Measurements from ENCODE around the gene DOCK4. TPM values are rescaled to one million over a fixed set of nuclear protein-coding genes. Genes with fewer than 3 reads are reported as not detected.

DOCK4 gene
- total and polyA plus RNA-seq, 2 donors from 2014 or later = 3.2 to 38.9 TPM

DNA sequence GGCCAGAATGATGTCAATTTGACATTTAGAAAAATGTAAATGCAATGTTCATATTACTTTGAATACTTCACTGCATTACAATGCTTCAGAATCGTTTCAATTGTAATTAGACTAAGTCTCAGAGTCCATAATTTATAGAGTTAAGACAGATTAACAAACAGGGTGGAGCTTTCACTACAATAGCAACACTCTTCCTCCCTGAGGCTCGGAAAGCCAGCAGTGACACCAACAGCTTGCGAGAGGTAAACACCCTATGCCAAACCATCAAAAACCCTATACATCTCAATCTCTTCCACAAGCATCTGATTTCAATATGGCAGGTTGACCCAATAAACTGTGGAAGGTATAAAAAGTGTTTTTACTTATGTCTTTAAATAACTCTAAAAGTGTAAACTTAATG lies 72.2 kb downstream of the DOCK4 start:
- FAIRE-seq (no peak), DNase-seq (no peak)
- TF ChIP-seq, protein P1, sequence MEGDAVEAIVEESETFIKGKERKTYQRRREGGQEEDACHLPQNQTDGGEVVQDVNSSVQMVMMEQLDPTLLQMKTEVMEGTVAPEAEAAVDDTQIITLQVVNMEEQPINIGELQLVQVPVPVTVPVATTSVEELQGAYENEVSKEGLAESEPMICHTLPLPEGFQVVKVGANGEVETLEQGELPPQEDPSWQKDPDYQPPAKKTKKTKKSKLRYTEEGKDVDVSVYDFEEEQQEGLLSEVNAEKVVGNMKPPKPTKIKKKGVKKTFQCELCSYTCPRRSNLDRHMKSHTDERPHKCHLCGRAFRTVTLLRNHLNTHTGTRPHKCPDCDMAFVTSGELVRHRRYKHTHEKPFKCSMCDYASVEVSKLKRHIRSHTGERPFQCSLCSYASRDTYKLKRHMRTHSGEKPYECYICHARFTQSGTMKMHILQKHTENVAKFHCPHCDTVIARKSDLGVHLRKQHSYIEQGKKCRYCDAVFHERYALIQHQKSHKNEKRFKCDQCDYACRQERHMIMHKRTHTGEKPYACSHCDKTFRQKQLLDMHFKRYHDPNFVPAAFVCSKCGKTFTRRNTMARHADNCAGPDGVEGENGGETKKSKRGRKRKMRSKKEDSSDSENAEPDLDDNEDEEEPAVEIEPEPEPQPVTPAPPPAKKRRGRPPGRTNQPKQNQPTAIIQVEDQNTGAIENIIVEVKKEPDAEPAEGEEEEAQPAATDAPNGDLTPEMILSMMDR (IDR thresholded peaks at IDR 0.05; ENCODE audit: borderline replicate concordance, extremely low read depth, insufficient read depth) = peak; percentile 7
- intact Hi-C loops (cut with DNase I) = no loop called here
- Histone ChIP-seq H3K9me3 (ENCODE audit: control insufficient read depth in 2 of 3, insufficient read depth in 1 of 3, low read length in 3 of 3) (no peaks in the 10 kb centered on the region), H3K27ac (ENCODE audit: low read depth in 2 of 2, low read length in 2 of 2) (no peak overlapping the region), H3K4me3 (ENCODE audit: low read length in 3 of 3) (no peak overlapping the region), H3K27me3 (ENCODE audit: control insufficient read depth, insufficient read depth, low read length) (no peaks in the 10 kb centered on the region), H3K36me3 (ENCODE audit: control insufficient read depth in 2 of 3, insufficient read depth in 3 of 3, low read length in 3 of 3) (no peaks in the 10 kb centered on the region), H3K4me1 (ENCODE audit: control insufficient read depth in 2 of 3, insufficient read depth in 2 of 3, low read depth in 1 of 3, low read length in 3 of 3) (peaks cover 0 to 2% (median 0%) of the 10 kb centered on the region in 3 donors), H3K9ac (ENCODE audit: low read length in 3 of 3) (no peak overlapping the region)

DNA sequence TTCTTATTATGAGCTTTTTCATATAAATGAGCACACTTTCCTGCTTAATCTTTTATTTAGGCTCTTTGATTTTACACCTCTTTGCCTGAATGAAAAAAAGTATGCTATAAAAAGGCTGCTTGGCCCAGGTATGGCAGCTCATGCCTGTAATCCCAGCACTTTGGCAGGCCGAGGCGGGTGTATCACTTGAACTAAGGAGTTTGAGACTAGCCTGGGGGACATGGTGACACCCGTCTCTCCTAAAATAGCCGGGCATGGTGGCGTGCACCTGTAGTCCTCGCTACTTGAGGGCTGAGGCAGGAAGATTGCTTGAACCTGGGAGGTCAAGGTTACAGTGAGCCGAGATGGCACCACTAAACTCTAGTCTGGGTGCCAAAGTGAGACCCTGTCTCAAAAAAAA lies 72.9 kb downstream of the DOCK4 start:
- Histone ChIP-seq H3K27ac (ENCODE audit: low read depth in 2 of 2, low read length in 2 of 2) (no peak overlapping the region), H3K9me3 (ENCODE audit: control insufficient read depth in 2 of 3, insufficient read depth in 1 of 3, low read length in 3 of 3) (no peaks in the 10 kb centered on the region), H3K36me3 (ENCODE audit: control insufficient read depth in 2 of 3, insufficient read depth in 3 of 3, low read length in 3 of 3) (no peaks in the 10 kb centered on the region), H3K9ac (ENCODE audit: low read length in 3 of 3) (no peak overlapping the region), H3K27me3 (ENCODE audit: control insufficient read depth, insufficient read depth, low read length) (no peaks in the 10 kb centered on the region), H3K4me1 (ENCODE audit: control insufficient read depth in 2 of 3, insufficient read depth in 2 of 3, low read depth in 1 of 3, low read length in 3 of 3) (peaks cover 0 to 2% (median 0%) of the 10 kb centered on the region in 3 donors), H3K4me3 (ENCODE audit: low read length in 3 of 3) (no peak overlapping the region)
- TF ChIP-seq, protein P1 (IDR thresholded peaks at IDR 0.05; ENCODE audit: borderline replicate concordance, extremely low read depth, insufficient read depth) = no peak
- FAIRE-seq = no peak
- intact Hi-C loops (cut with DNase I) = no loop called here
- DNase-seq = no peak

DNA sequence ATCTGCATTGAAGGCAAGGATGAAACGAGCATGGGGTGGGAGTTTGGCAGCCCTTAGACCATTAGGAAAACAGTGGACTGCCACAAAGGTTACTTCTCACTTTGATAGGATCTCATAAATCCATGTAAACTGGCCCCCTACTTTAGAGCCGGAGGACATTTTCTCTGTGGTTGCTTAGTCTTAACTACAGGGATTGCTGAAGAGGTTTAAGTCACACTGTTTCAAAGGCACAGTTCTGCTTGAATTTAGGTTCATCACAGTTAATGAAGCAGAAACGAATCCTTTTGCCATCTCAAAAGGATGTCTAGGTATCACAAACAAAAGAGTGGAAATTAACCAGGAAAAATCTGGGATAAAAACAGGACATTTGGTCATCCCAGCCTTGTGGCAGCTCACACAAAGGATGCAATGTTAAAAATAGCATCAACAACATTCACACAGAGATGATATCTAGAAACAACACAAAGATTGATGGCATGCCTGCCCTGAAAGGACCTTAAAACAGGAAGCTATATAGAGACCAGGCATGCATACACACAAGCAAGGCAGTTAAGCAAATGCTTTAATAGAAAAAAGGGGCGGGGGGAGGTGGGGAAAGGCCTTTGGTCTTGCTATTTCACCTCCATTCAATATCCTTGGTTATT lies 74.0 kb downstream of the DOCK4 start:
- H3K4me1 ChIP-seq (ENCODE audit: control insufficient read depth in 2 of 3, insufficient read depth in 2 of 3, low read depth in 1 of 3, low read length in 3 of 3) = peaks cover 0 to 2% (median 0%) of the 10 kb centered on the region in 3 donors
- DNase-seq (peak in 3 of 5 donors; percentile 25 to 70 (median 59)), FAIRE-seq (no peak)
- no peak overlapping the region for H3K4me3 ChIP-seq (ENCODE audit: low read length in 3 of 3)
- H3K9me3 ChIP-seq (ENCODE audit: control insufficient read depth in 2 of 3, insufficient read depth in 1 of 3, low read length in 3 of 3) = no peaks in the 10 kb centered on the region
- H3K27ac ChIP-seq (ENCODE audit: low read depth in 2 of 2, low read length in 2 of 2) = peak overlapping the region; percentile 58 to 65
- no peaks in the 10 kb centered on the region for H3K27me3 ChIP-seq (ENCODE audit: control insufficient read depth, insufficient read depth, low read length)
- intact Hi-C loops (cut with DNase I) = no loop called here
- H3K36me3 ChIP-seq (ENCODE audit: control insufficient read depth in 2 of 3, insufficient read depth in 3 of 3, low read length in 3 of 3) = no peaks in the 10 kb centered on the region
- TF ChIP-seq, protein P1 (IDR thresholded peaks at IDR 0.05; ENCODE audit: borderline replicate concordance, extremely low read depth, insufficient read depth) = no peak
- peak overlapping the region in 1 of 3 donors; percentile 35 for H3K9ac ChIP-seq (ENCODE audit: low read length in 3 of 3)

All from kidney (tissue), 14 donors.